Epithelial cell of prostate (primary cell): ENCODE measurements around the gene CDC20.
A peak's percentile ranks its signal among the peaks of the same experiment; 100 is the strongest.
"Not testable (repeated sequence)": the region's sequence is repeated elsewhere in the genome, so short reads cannot be mapped to it uniquely, and the experiment has no call there.

ENCODE experiments used
- DNase-seq: peaks from one replicate; pipeline ENCODE4 v3.0.0-alpha.2; 2011; ENCODE audit warnings: low read depth, low spot score
- H3K27ac ChIP-seq: fragments of 450-650 bp; 2 replicates; pipeline ENCODE4 v1.5.1; 2017; ENCODE audit warnings: mild to moderate bottlenecking

CDC20 gene

GRCh38 chr1:43354471-43354870, 4.3 kb upstream of the CDC20 start:
- no peak overlapping the region for H3K27ac ChIP-seq
- DNase-seq, result no peak

GRCh38 chr1:43354936-43355335, 3.8 kb upstream of the CDC20 start:
- DNase-seq, result no peak
- no peak overlapping the region for H3K27ac ChIP-seq

DNA sequence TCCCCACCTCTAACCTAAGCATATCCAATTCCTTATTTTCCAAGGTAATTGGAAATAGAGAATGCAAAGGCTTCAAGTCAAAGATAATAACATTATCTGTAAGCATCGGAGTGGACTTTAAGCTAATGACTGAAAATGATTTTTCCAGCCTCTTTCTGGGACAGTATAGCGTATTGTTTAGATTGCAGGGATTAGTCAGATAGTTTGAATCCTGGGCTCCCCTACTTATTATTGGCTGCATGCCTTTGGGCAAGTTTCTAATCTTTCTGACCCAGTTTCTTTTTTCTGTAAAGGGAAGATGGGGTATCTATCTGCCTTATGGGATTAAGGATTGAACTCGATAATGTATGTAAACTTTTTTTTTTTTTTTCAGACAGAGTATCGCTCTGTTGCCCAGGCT, 1.5 kb upstream of the CDC20 start:
- no peak for DNase-seq
- no peak overlapping the region for H3K27ac ChIP-seq

- DNase-seq, result no peak
These were observed 548 bp upstream of the CDC20 start for GRCh38 chr1:43358121-43358745.

DNA sequence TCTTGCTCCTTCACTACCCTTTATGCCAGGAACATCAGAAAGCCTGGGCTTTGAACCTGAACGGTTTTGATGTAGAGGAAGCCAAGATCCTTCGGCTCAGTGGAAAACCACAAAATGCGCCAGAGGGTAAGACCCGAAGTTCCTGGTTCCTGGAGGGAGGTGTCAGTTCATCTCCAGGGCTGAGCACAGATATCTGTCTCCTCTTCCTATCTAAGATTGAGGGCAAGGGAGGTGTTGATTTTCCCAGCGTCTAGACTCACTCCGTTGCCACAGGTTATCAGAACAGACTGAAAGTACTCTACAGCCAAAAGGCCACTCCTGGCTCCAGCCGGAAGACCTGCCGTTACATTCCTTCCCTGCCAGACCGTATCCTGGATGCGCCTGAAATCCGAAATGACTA, 915 bp downstream of the CDC20 start:
- H3K27ac ChIP-seq, result peak overlapping the region; percentile 14
- no peak for DNase-seq

More at GRCh38 chr1:43358121-43358745, 548 bp upstream of the CDC20 start:
- H3K27ac ChIP-seq, result peak overlapping the region; percentile 92

GRCh38 chr1:43360616-43361015, 1.8 kb downstream of the CDC20 start:
- DNase-seq, result no peak
- H3K27ac ChIP-seq, result no peak overlapping the region

GRCh38 chr1:43363283-43363934, 4.6 kb downstream of the CDC20 start:
- DNase-seq, result no peak
- no peak overlapping the region for H3K27ac ChIP-seq

DNA sequence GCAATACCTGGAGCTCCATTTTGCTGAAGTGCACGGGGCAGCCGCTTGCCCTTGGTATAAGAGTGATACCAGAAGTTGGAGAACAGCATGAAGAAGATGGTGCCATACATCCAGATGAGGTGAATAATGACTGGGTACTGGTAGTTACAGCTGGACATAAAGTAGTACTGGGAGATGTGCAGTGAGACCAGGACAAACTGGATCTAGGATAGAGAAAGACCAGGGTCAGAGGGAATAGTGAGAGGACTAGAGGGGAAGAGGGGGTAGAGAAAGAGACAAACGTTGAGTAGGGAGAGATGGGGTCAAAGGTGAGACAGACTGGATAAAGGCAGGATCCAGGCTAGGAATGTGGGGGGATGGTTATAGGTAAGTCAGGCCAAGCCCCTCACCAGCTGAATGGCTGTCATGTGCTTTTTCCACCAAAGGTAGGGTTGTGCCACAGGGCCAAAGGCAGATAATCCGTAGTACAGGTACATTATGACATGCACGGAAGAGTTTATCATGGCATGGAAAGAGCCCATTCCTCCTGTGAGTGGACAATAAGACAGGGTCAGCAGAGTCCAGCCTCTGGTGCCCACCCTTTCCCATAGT, 5.2 kb downstream of the CDC20 start:
- H3K27ac ChIP-seq, result no peak overlapping the region
- no peak for DNase-seq

- no peak for DNase-seq
- peak overlapping the region; percentile 95 for H3K27ac ChIP-seq
These were observed 6.9 kb downstream of the CDC20 start for GRCh38 chr1:43365678-43366077.

DNA sequence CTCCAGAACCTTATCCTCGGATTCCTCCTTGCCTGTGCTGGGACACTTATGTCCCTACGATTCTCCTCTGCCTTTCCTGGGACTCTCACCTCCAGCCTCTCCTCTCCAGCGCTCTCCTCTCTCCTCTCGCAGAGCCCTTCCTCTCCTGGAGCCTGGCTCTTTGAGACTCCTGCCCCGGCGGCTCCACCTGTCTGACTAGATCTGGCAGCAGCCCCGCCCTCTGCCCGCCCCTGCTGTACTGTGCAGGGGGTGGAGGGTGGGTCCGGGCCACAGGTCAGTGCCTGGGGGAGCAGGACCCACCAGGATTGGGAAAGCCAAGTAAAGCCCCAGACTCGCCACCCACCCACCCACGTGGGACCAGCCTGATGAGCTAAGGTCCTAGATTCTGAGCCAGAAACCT, 7.4 kb downstream of the CDC20 start:
- no peak for DNase-seq
- H3K27ac ChIP-seq, result peak overlapping the region; percentile 95

DNA sequence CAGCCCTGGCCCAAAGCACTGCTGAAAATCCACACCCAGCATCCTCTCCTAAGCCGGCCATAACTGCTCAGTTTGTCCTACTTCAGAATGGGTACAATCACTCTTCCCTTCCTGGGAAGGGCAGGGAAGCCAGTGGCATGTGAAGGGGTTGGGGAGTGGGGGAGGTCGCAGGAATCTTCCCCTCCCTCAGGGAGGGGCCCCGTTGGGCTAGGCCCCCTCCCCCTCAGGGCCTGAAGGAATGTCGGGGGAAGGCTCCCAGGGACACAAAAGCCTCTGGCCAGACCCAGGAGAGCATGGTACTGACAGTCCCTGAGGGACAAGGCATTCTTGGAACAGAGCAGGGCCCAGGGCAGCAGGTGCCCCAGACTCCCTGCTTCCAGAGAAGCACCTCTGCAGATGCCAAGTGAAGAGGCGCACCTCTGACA, 7.8 kb downstream of the CDC20 start:
- peak overlapping the region; percentile 95 for H3K27ac ChIP-seq
- no peak for DNase-seq

GRCh38 chr1:43367026-43367903, 8.5 kb downstream of the CDC20 start:
- no peak for DNase-seq
- peak overlapping the region; percentile 95 for H3K27ac ChIP-seq

DNA sequence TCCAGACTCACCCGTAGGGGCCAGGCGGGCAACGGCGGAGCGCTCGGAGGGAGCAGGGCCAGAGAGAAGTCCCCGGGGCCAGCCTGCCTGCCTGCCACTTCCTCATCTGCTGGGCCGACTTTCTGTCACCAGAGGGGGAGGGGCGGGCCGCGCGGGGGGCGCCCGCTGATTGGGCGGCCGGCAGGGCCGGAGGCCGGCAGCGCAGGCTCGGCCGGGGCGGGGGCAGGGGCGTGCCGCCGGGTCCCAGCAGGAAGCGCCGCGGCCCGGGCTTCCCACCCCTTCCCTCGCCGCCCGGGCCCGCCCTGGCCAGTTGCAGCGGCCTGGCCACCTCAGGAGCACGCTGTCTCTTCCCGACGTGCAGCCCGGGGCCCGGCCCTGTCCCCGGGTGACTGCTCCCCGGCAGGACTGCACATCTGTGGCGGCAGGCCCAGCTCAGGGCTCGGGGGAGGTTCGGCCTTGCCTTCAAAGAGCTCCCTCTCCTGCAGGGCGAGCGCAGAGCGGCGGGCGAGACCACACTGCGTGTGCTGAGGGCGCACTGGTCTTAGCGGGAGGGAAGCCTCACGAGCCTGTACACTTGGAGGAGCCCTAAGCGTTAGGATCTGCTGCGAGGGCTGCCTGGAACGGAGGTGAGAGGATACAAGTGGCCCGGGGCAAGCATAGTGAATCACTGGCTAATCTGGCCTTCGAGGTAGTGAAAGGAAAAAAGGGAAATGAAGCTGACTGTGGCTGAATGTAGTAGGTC, 9.3 kb downstream of the CDC20 start, which contains the start of gene ELOVL1:
ELOVL1 (minus strand) TSS at position 108 of the 742 bp plus-strand sequence. CDS start 2,402 bp downstream, outside the sequence.
- peak within 1 kb of the TSS; percentile 95 for H3K27ac ChIP-seq
- peak; percentile 61 for DNase-seq

DNA sequence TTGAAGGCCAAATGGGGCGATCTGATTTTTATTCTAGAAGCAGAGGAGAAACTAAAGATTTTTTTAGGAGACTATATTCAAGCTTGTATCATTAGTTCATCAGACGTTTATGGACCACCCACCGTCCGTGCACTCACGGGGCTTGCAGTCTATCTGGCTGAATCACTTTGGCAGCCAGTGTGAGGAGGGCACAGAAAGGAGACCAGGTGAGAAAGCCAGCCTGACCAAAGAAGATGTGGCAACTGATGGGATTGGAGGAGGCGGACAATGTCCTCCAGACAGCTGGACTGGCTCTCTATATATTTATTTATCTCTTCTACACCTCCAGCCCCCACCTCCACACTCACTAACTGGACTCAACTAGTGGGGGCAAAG, 9.9 kb downstream of the CDC20 start:
- H3K27ac ChIP-seq, result peak overlapping the region; percentile 95
- DNase-seq, result no peak

GRCh38 chr1:43369779-43370178, 11.0 kb downstream of the CDC20 start:
- not testable (repeated sequence) for DNase-seq, H3K27ac ChIP-seq

DNA sequence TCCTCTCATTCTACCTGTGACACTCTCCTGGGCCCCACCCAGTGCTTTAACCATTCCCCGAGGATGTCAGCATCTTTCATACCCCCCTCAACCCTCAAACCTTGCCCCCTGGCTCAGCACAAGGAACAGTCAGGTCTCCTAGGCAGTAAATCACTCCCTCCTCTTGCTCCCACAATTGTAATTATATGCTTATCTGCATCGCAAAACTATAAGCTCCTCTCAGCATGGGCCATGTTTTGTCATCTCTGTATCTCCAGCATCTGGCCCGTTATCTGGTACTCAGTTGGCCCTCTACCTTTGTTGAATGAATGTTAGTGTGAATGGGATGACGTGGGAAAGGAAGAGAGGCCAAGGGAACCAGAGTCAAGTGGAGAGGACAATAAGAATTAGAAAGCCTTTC, 11.8 kb downstream of the CDC20 start:
- DNase-seq, result no peak

GRCh38 chr1:43372172-43372571, 13.4 kb downstream of the CDC20 start:
- H3K27ac ChIP-seq, result peak overlapping the region; percentile 91
- DNase-seq, result no peak

More for the DNA sequence above, 11.8 kb downstream of the CDC20 start:
- H3K27ac ChIP-seq, result peak overlapping the region; percentile 91

GRCh38 chr1:43373066-43373940, 14.5 kb downstream of the CDC20 start:
- peak overlapping the region; percentile 91 for H3K27ac ChIP-seq
- peak; percentile 71 for DNase-seq

DNA sequence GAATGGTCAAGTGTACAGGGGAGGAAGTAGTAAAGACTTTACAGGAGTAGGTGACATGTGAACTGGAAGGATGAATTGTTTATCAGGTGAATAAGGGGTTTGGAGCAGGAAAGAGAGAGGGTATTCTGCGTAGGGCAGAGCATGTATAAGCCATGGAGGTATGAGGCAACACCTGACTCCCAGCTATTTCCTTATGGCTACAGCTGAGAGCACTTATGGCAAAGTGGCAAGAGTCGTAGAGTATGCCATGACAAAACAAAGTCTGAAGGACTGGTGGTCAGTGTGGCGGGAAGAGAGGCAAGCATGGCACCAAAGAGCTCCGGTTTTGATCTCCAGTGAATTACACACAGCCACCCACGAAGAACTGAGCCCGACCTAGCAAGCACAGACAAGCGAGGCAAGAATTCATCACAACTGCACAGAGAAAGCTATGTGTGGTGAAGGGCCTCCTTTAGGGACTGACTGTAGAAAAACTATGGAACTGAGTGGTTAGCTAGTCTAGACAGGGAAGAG, 18.0 kb downstream of the CDC20 start:
- H3K27ac ChIP-seq, result no peak overlapping the region
- DNase-seq, result no peak
